Measurements from ENCODE around the gene TOMM40. TPM values are rescaled to one million over a fixed set of nuclear protein-coding genes. Genes with fewer than 3 reads are reported as not detected.

Gene TOMM40
- total RNA-seq, result 10 to 100 TPM; 24.9 to 82.6 (median 26.7) TPM
- long read RNA-seq, partial matches to known transcripts, result 1 of 1 reads
- long read RNA-seq, other reads (novel, unspliced or antisense), result 0 of 1 reads

GRCh38 chr19:44891016-44891882 lies at the start of gene TOMM40:
Gene TOMM40, plus strand, starts transcription at chr19:44891254. Its CDS starts 162 bp downstream, at chr19:44891416.
- Histone ChIP-seq H3K27ac (peak within 1 kb of the TSS; percentile 67 to 76 (median 69)), H3K4me3 (peak within 1 kb of the TSS; percentile 70 to 97 (median 80)), H3K9me3 (no peaks in the 10 kb centered on the region), H3K36me3 (peaks cover 0 to 43% (median 16%) of the 10 kb centered on the region in 4 donors), H3K4me1 (peaks cover 0 to 23% (median 8%) of the 10 kb centered on the region in 4 donors), H3K27me3 (no peaks in the 10 kb centered on the region)
- DNase-seq (peak in 2 of 3 donors; percentile 100), ATAC-seq (peak in 1 of 4 donors; percentile 88)
- under 1% methylated on average over 19 of the region's 81 CpGs for WGBS (ENCODE audit: insufficient coverage, low coverage, low lambda C conversion rate, missing lambda C conversion rate)
- intact Hi-C loops (cut with DNase I), result no loop called here
- TF ChIP-seq POLR2A (IDR thresholded peaks at IDR 0.05), result peak; percentile 66
- TF ChIP-seq CTCF (IDR thresholded peaks at IDR 0.05), result peak in 1 of 4 donors; percentile 6

DNA sequence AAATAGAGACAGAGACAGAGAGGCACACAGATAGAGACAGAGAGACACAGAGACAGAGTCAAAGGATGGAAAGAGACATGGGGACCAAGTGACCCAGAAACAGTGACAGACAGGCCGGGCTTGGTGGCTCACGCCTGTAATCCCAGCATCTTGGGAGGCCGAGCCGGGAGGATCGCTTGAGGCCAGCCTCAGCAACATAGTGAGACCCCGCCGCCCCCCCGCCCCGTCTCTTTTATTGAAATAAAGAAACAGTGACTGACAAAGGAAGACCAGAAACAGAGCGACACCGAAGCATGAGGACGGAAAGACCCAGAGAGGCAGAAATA lies 45.8 kb upstream of the TOMM40 start:
- intact Hi-C loops (cut with DNase I), result loop anchor here (10.0 kb wide), 2 partner anchors 50 to 60 kb away; no protein-coding TSS in a partner anchor
- H3K27me3 ChIP-seq, result no peaks in the 10 kb centered on the region
- 11% methylated on average over 12 of the region's 12 CpGs for WGBS (ENCODE audit: insufficient coverage, low coverage, low lambda C conversion rate, missing lambda C conversion rate)
- peak overlapping the region; percentile 65 to 78 (median 77) for H3K27ac ChIP-seq
- no peaks in the 10 kb centered on the region for H3K36me3 ChIP-seq
- H3K4me1 ChIP-seq, result peaks cover 0 to 34% (median 7%) of the 10 kb centered on the region in 4 donors
- ATAC-seq, result no peak
- no peaks in the 10 kb centered on the region for H3K9me3 ChIP-seq
- H3K4me3 ChIP-seq, result peak overlapping the region; percentile 37 to 64 (median 41)
- no peak for TF ChIP-seq POLR2A (IDR thresholded peaks at IDR 0.05)
- peak in 1 of 3 donors; percentile 62 for DNase-seq

GRCh38 chr19:44845612-44846454 lies 45.2 kb upstream of the TOMM40 start, which contains the start of gene NECTIN2:
Gene NECTIN2, plus strand, starts transcription at chr19:44846297. Its CDS starts 229 bp downstream, at chr19:44846526.
- peaks cover 0 to 39% (median 10%) of the 10 kb centered on the region in 4 donors for H3K4me1 ChIP-seq
- WGBS (ENCODE audit: insufficient coverage, low coverage, low lambda C conversion rate, missing lambda C conversion rate), result under 1% methylated on average over 21 of the region's 67 CpGs
- ATAC-seq, result peak; percentile 73 to 83 (median 82)

More at GRCh38 chr19:44845612-44846454, 45.2 kb upstream of the TOMM40 start, which contains the start of gene NECTIN2:
- intact Hi-C loops (cut with DNase I), result loop anchor here (10.0 kb wide), 2 partner anchors 51 to 61 kb away; no protein-coding TSS in a partner anchor
- DNase-seq, result peak; percentile 100
- H3K27me3 ChIP-seq, result no peaks in the 10 kb centered on the region
- no peaks in the 10 kb centered on the region for H3K36me3 ChIP-seq
- TF ChIP-seq POLR2A (IDR thresholded peaks at IDR 0.05), result peak; percentile 91
- peak; percentile 60 to 72 (median 65) for TF ChIP-seq CTCF (IDR thresholded peaks at IDR 0.05)
- H3K9me3 ChIP-seq, result no peaks in the 10 kb centered on the region
- peak within 1 kb of the TSS; percentile 85 to 96 (median 95) for H3K4me3 ChIP-seq
- H3K27ac ChIP-seq, result peak within 1 kb of the TSS; percentile 96 to 98 (median 97)

Measured in right lobe of liver (tissue), 6 donors.